Bronchial epithelial cell (primary cell): ENCODE results near the gene EDN2. TPM values are rescaled to one million over a fixed set of nuclear protein-coding genes. Genes with fewer than 3 reads are reported as not detected.

ENCODE experiments used
- DNase-seq: peaks from one replicate; pipeline ENCODE4 v3.0.0-alpha.2; 2010; ENCODE audit warnings: low read depth
- FAIRE-seq: peaks from 2 replicates; lab custom pipeline; 2011; peaks lifted over from hg19 to GRCh38; lab: Jason Lieb, UNC
- H3K27me3 ChIP-seq: 2 replicates; pipeline ENCODE4 v1.5.1; 2011; ENCODE audit warnings: low read length; ENCODE audit not compliant: control insufficient read depth, insufficient read depth
- H3K36me3 ChIP-seq: 2 replicates; pipeline ENCODE4 v1.5.1; 2011; ENCODE audit warnings: low read length; ENCODE audit not compliant: control insufficient read depth, insufficient read depth
- H3K4me3 ChIP-seq: 2 replicates; pipeline ENCODE4 v1.5.1; 2011; ENCODE audit warnings: mild to moderate bottlenecking, low read depth, low read length, control low read depth
- CTCF ChIP-seq: IDR thresholded peaks from 2 replicates; pipeline ENCODE4 v1.5.1; 2011; ENCODE audit warnings: mild to moderate bottlenecking, moderate library complexity, low read length, control low read depth, inconsistent platforms; ENCODE audit not compliant: insufficient read depth, severe bottlenecking
- total RNA-seq: library from RNA; depleted of rRNA; stranded (reverse); fragments of >200 nt; gene quantifications from 2 replicates; pipeline ENCODE4 v1.2.1, GENCODE V29; 2014

The EDN2 gene
- total RNA-seq, 1 donor from 2014 or later, result 1.6 TPM

GRCh38 chr1:41482001-41482765 lies 2.3 kb downstream of the EDN2 start:
- DNase-seq, result peak; percentile 57
- Histone ChIP-seq H3K4me3 (no peak overlapping the region), H3K27me3 (peaks cover 4% of the 10 kb centered on the region), H3K36me3 (no peaks in the 10 kb centered on the region)
- no peak for FAIRE-seq
- TF ChIP-seq CTCF, result no peak

GRCh38 chr1:41481109-41481775 lies 3.2 kb downstream of the EDN2 start:
- peaks cover 2% of the 10 kb centered on the region for H3K27me3 ChIP-seq
- no peaks in the 10 kb centered on the region for H3K36me3 ChIP-seq
- no peak for TF ChIP-seq CTCF
- DNase-seq (no peak), FAIRE-seq (no peak)
- H3K4me3 ChIP-seq, result no peak overlapping the region

- Histone ChIP-seq H3K27me3 (peaks cover 2% of the 10 kb centered on the region), H3K4me3 (no peak overlapping the region), H3K36me3 (no peaks in the 10 kb centered on the region)
- DNase-seq (no peak), FAIRE-seq (peak; percentile 13)
- TF ChIP-seq CTCF, result no peak
Observed at GRCh38 chr1:41480204-41481108, 4.0 kb downstream of the EDN2 start.

GRCh38 chr1:41479808-41480160 lies 4.7 kb downstream of the EDN2 start:
- Histone ChIP-seq H3K27me3 (peaks cover 2% of the 10 kb centered on the region), H3K36me3 (no peaks in the 10 kb centered on the region), H3K4me3 (no peak overlapping the region)
- no peak for TF ChIP-seq CTCF
- FAIRE-seq, result no peak
- DNase-seq, result no peak

GRCh38 chr1:41479000-41479807 lies 5.3 kb downstream of the EDN2 start:
- no peak for TF ChIP-seq CTCF
- FAIRE-seq (no peak), DNase-seq (no peak)
- H3K27me3 ChIP-seq, result peaks cover 2% of the 10 kb centered on the region
- no peaks in the 10 kb centered on the region for H3K36me3 ChIP-seq
- H3K4me3 ChIP-seq, result no peak overlapping the region
